WTC11 (cell line): Measurements from ENCODE around the gene ARL5A. TPM values are rescaled to one million over a fixed set of nuclear protein-coding genes. Genes with fewer than 3 reads are reported as not detected.

Experiments used
- ATAC-seq: fragments of 200-7000 bp; cut with Tn5 transposase; 2 replicates; pipeline ENCODE4 v1.10.0; 2021; ENCODE audit warnings: mild to moderate bottlenecking, moderate library complexity
- CTCF ChIA-PET: fragments of 300-600 bp; sonication (Branson Sonifier 250); formaldehyde crosslinking; loops from one replicate; lab custom pipeline; 2021; ENCODE audit warnings: antibody characterized with exemption; lab: Charles Lee
- POLR2A ChIA-PET: fragments of 350-600 bp; sonication (Branson Sonifier 250); formaldehyde crosslinking; loops from one replicate; lab custom pipeline; 2021; ENCODE audit warnings: antibody characterized with exemption; lab: Charles Lee
- DNase-seq: peaks from one replicate; pipeline ENCODE4 v3.0.0; 2021; ENCODE audit warnings: low spot score
- H3K27ac Mint-ChIP-seq: 2 replicates; pipeline ENCODE4 v1.8.0; 2021; ENCODE audit warnings: mixed read lengths
- H3K27me3 Mint-ChIP-seq: 2 replicates; pipeline ENCODE4 v1.8.0; 2021; ENCODE audit warnings: low read depth, mild to moderate bottlenecking, moderate library complexity, mixed read lengths
- H3K36me3 Mint-ChIP-seq: 2 replicates; pipeline ENCODE4 v1.8.0; 2021; ENCODE audit warnings: mixed read lengths
- H3K4me1 Mint-ChIP-seq: 2 replicates; pipeline ENCODE4 v1.8.0; 2022; ENCODE audit warnings: mixed read lengths
- H3K4me3 Mint-ChIP-seq: 2 replicates; pipeline ENCODE4 v1.8.0; 2021; ENCODE audit warnings: mild to moderate bottlenecking, moderate library complexity, mixed read lengths
- H3K9me3 Mint-ChIP-seq: 2 replicates; pipeline ENCODE4 v1.8.0; 2021; ENCODE audit warnings: mixed read lengths
- ELF4 ChIP-seq: sonication (generic); formaldehyde crosslinking; IDR thresholded peaks from 2 replicates; pipeline ENCODE4 v1.8.1; 2022; ENCODE audit warnings: low read depth, mild to moderate bottlenecking, moderate library complexity, missing genetic modification reagents
- ETV6 ChIP-seq: sonication (generic); formaldehyde crosslinking; IDR thresholded peaks from 2 replicates; pipeline ENCODE4 v1.8.1; 2022; ENCODE audit warnings: mild to moderate bottlenecking, missing genetic modification reagents
- GABPB1 ChIP-seq: sonication (generic); formaldehyde crosslinking; IDR thresholded peaks from 2 replicates; pipeline ENCODE4 v1.8.1; 2023; ENCODE audit warnings: mild to moderate bottlenecking, missing genetic modification reagents
- GRHL2 ChIP-seq: fragments of 250-450 bp; sonication (Bioruptor Pico); IDR thresholded peaks from 2 replicates; pipeline ENCODE4 v1.8.0; 2022; ENCODE audit warnings: mild to moderate bottlenecking, moderate library complexity; ENCODE audit not compliant: insufficient replicate concordance, severe bottlenecking
- HMGA2 ChIP-seq: fragments of 250-450 bp; sonication (Bioruptor Pico); IDR thresholded peaks from 2 replicates; pipeline ENCODE4 v1.4.0; 2021; ENCODE audit warnings: mild to moderate bottlenecking, moderate library complexity
- NFYB ChIP-seq: sonication (generic); formaldehyde crosslinking; conservative IDR thresholded peaks from 2 replicates; pipeline ENCODE4 v1.8.0; 2022; ENCODE audit warnings: low read depth, missing genetic modification reagents
- NR1H2 ChIP-seq: sonication (generic); formaldehyde crosslinking; IDR thresholded peaks from 2 replicates; pipeline ENCODE4 v1.9.0; 2021; ENCODE audit warnings: mild to moderate bottlenecking, moderate library complexity, missing genetic modification reagents
- TP53 ChIP-seq: sonication (generic); formaldehyde crosslinking; IDR thresholded peaks from 2 replicates; pipeline ENCODE4 v1.8.1; 2023; ENCODE audit warnings: mild to moderate bottlenecking, missing genetic modification reagents
- ZNF263 ChIP-seq: sonication (generic); formaldehyde crosslinking; IDR thresholded peaks from 2 replicates; pipeline ENCODE4 v1.8.1; 2022; ENCODE audit warnings: low read depth, mild to moderate bottlenecking, moderate library complexity, missing genetic modification reagents
- ZNF671 ChIP-seq: fragments of 250-450 bp; sonication (Bioruptor Pico); IDR thresholded peaks from 2 replicates; pipeline ENCODE4 v1.8.0; 2021; ENCODE audit warnings: mild to moderate bottlenecking
- total RNA-seq: library from RNA; stranded (reverse); gene quantifications from 3 replicates; pipeline ENCODE4 v1.2.3, GENCODE V29; 2021
- TF ChIP-seq, protein P1 (sequence below): sonication (generic); formaldehyde crosslinking; IDR thresholded peaks from 2 replicates; pipeline ENCODE4 v1.8.1; 2023; ENCODE audit warnings: mild to moderate bottlenecking, missing genetic modification reagents, moderate library complexity
- TF ChIP-seq, protein P2 (sequence below): fragments of 250-450 bp; sonication (Bioruptor Pico); IDR thresholded peaks from 2 replicates; pipeline ENCODE4 v1.8.0; 2021; ENCODE audit warnings: mild to moderate bottlenecking
- TF ChIP-seq, protein P3 (sequence below): sonication (generic); formaldehyde crosslinking; IDR thresholded peaks from 2 replicates; pipeline ENCODE4 v1.8.1; 2023; ENCODE audit warnings: mild to moderate bottlenecking, missing genetic modification reagents, moderate library complexity
- TF ChIP-seq, protein P4 (sequence below): sonication (generic); formaldehyde crosslinking; IDR thresholded peaks from 2 replicates; pipeline ENCODE4 v1.8.1; 2022; ENCODE audit warnings: low read depth, mild to moderate bottlenecking, moderate library complexity, missing genetic modification reagents, borderline replicate concordance
- TF ChIP-seq, protein P5 (sequence below): fragments of 250-450 bp; sonication (Bioruptor Pico); IDR thresholded peaks from 2 replicates; pipeline ENCODE4 v1.9.0; 2021; ENCODE audit warnings: moderate library complexity, mild to moderate bottlenecking, inconsistent platforms, borderline replicate concordance
- TF ChIP-seq, protein P6 (sequence below): sonication (generic); formaldehyde crosslinking; conservative IDR thresholded peaks from 2 replicates; pipeline ENCODE4 v1.8.1; 2023; ENCODE audit warnings: mild to moderate bottlenecking, low read depth, missing genetic modification reagents, moderate library complexity
- TF ChIP-seq, protein P7 (sequence below): fragments of 250-450 bp; sonication (Bioruptor Pico); IDR thresholded peaks from 2 replicates; pipeline ENCODE4 v1.9.0; 2021; ENCODE audit warnings: mild to moderate bottlenecking

Gene ARL5A
- total RNA-seq, 1 experiment from 2014 or later, result 82.7 TPM

DNA sequence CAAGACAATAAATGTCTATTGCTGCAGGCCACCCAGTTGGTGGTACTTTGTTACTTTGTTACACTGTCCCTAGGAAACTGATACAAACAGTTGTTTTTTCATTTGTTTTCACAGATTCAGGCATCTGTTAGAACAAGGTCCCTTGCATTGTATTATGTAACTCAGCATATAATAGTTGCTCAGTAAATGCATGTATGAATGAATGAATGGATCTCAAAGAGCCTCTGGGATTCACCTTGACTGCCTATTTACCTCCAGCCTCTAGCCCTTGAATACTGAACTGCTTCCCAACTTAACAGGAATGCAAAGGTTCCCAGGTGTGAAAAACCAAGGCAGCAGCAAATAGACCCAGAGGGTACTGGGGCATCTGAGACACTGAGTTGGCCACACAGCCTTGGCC, 66.5 kb downstream of the ARL5A start (continued):
- TF ChIP-seq, protein P1, sequence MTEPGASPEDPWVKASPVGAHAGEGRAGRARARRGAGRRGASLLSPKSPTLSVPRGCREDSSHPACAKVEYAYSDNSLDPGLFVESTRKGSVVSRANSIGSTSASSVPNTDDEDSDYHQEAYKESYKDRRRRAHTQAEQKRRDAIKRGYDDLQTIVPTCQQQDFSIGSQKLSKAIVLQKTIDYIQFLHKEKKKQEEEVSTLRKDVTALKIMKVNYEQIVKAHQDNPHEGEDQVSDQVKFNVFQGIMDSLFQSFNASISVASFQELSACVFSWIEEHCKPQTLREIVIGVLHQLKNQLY (CRISPR knock-in tag), result no peak
- TF ChIP-seq, protein P2, sequence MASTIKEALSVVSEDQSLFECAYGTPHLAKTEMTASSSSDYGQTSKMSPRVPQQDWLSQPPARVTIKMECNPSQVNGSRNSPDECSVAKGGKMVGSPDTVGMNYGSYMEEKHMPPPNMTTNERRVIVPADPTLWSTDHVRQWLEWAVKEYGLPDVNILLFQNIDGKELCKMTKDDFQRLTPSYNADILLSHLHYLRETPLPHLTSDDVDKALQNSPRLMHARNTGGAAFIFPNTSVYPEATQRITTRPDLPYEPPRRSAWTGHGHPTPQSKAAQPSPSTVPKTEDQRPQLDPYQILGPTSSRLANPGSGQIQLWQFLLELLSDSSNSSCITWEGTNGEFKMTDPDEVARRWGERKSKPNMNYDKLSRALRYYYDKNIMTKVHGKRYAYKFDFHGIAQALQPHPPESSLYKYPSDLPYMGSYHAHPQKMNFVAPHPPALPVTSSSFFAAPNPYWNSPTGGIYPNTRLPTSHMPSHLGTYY (CRISPR knock-in tag), result no peak
- TF ChIP-seq GRHL2 (CRISPR knock-in tag), result no peak
- TF ChIP-seq ZNF263, result no peak
- TF ChIP-seq, all 79 proteins: peak for 0

DNA sequence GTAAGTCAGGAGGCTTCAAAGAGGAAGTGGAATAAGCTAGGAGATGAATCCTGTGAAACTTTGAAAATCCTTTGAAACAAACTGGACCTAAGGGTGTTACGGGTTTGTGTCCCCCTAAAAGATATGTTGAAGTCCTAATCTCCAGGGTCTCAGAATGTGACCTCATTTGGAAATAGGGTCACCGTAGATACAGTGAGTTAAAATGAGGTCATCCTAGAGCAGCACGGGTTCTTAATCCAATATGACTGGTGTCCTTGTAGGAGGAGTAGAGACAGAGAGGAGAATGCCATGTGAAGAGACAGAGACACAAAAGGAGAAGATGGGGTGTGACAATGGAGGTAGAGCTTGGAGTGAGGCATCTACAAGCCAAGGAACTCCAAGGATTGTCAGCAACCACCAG, 67.0 kb downstream of the ARL5A start:
- H3K36me3 Mint-ChIP-seq, result no peaks in the 10 kb centered on the region
- no peak overlapping the region for H3K4me3 Mint-ChIP-seq
- DNase-seq (no peak), ATAC-seq (no peak)
- no peak overlapping the region for H3K27ac Mint-ChIP-seq
- H3K9me3 Mint-ChIP-seq, result no peaks in the 10 kb centered on the region
- ChIA-PET CTCF (no interaction called here), POLR2A (no interaction called here)
- H3K27me3 Mint-ChIP-seq, result no peaks in the 10 kb centered on the region
- TF ChIP-seq ETV6 (no peak), NFYB (CRISPR knock-in tag) (no peak), ZNF671 (CRISPR knock-in tag) (no peak), HMGA2 (CRISPR knock-in tag) (no peak), TP53 (CRISPR knock-in tag) (no peak), GRHL2 (CRISPR knock-in tag) (no peak), ELF4 (CRISPR knock-in tag) (no peak)
- TF ChIP-seq, protein P3, sequence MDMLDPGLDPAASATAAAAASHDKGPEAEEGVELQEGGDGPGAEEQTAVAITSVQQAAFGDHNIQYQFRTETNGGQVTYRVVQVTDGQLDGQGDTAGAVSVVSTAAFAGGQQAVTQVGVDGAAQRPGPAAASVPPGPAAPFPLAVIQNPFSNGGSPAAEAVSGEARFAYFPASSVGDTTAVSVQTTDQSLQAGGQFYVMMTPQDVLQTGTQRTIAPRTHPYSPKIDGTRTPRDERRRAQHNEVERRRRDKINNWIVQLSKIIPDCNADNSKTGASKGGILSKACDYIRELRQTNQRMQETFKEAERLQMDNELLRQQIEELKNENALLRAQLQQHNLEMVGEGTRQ, result no peak
- TF ChIP-seq, protein P4, sequence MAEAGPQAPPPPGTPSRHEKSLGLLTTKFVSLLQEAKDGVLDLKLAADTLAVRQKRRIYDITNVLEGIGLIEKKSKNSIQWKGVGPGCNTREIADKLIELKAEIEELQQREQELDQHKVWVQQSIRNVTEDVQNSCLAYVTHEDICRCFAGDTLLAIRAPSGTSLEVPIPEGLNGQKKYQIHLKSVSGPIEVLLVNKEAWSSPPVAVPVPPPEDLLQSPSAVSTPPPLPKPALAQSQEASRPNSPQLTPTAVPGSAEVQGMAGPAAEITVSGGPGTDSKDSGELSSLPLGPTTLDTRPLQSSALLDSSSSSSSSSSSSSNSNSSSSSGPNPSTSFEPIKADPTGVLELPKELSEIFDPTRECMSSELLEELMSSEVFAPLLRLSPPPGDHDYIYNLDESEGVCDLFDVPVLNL, result no peak
- TF ChIP-seq, protein P5, sequence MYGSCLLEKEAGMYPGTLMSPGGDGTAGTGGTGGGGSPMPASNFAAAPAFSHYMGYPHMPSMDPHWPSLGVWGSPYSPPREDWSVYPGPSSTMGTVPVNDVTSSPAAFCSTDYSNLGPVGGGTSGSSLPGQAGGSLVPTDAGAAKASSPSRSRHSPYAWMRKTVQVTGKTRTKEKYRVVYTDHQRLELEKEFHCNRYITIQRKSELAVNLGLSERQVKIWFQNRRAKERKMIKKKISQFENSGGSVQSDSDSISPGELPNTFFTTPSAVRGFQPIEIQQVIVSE (CRISPR knock-in tag), result no peak
- H3K4me1 Mint-ChIP-seq, result peaks cover 14% of the 10 kb centered on the region

DNA sequence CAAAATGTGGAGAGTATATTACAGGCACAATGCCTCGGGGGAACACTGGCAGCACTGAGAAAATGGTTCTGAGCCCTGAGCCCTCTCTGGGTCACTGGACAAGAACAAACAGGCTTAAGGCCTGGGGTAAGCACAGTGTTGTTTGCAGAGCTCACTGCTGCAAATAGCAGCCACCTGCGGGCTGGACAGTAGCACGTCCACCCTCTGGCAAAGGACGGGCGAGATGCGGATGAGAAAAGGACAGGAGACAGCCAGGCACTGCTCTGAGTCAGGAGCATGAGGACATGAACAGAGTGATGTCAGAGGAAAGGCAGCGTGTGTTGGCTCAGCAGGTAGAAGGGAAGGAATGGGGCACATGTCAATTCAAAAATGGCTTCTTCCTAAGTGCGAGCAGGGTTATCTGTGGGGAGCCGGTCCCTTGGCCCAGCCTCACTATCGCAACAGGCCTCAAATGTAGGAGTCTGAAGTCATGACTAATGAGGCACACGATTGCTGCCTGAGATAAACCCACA, 68.0 kb downstream of the ARL5A start:
- no peak for DNase-seq
- ChIA-PET POLR2A (no interaction called here), CTCF (no interaction called here)
- no peaks in the 10 kb centered on the region for H3K36me3 Mint-ChIP-seq
- TF ChIP-seq NR1H2 (CRISPR knock-in tag), result no peak
- TF ChIP-seq, protein P6, sequence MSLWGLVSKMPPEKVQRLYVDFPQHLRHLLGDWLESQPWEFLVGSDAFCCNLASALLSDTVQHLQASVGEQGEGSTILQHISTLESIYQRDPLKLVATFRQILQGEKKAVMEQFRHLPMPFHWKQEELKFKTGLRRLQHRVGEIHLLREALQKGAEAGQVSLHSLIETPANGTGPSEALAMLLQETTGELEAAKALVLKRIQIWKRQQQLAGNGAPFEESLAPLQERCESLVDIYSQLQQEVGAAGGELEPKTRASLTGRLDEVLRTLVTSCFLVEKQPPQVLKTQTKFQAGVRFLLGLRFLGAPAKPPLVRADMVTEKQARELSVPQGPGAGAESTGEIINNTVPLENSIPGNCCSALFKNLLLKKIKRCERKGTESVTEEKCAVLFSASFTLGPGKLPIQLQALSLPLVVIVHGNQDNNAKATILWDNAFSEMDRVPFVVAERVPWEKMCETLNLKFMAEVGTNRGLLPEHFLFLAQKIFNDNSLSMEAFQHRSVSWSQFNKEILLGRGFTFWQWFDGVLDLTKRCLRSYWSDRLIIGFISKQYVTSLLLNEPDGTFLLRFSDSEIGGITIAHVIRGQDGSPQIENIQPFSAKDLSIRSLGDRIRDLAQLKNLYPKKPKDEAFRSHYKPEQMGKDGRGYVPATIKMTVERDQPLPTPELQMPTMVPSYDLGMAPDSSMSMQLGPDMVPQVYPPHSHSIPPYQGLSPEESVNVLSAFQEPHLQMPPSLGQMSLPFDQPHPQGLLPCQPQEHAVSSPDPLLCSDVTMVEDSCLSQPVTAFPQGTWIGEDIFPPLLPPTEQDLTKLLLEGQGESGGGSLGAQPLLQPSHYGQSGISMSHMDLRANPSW (CRISPR knock-in tag), result no peak
- TF ChIP-seq, protein P7, sequence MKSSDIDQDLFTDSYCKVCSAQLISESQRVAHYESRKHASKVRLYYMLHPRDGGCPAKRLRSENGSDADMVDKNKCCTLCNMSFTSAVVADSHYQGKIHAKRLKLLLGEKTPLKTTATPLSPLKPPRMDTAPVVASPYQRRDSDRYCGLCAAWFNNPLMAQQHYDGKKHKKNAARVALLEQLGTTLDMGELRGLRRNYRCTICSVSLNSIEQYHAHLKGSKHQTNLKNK (CRISPR knock-in tag), result no peak
- TF ChIP-seq GABPB1 (CRISPR knock-in tag), result peak; percentile 47; the same call in 1 of the 2 replicates
- H3K9me3 Mint-ChIP-seq, result no peaks in the 10 kb centered on the region
- H3K27ac Mint-ChIP-seq, result no peak overlapping the region
- peaks cover 4% of the 10 kb centered on the region for H3K4me1 Mint-ChIP-seq
- no peaks in the 10 kb centered on the region for H3K27me3 Mint-ChIP-seq
- H3K4me3 Mint-ChIP-seq, result no peak overlapping the region
- peak; percentile 62 for ATAC-seq
